DMS153 treated with DMSO at 0.1 percent for 48 hours (cell line): ENCODE data around the gene RAB9B.
"Not testable (repeated sequence)": the region's sequence is repeated elsewhere in the genome, so short reads cannot be mapped to it uniquely, and the experiment has no call there.

Experiments used
- DNase-seq: peaks from one replicate; lab custom pipeline; 2025; ENCODE audit not compliant: unreplicated experiment; lab: John Stamatoyannopoulos, UW

RAB9B gene, protein sequence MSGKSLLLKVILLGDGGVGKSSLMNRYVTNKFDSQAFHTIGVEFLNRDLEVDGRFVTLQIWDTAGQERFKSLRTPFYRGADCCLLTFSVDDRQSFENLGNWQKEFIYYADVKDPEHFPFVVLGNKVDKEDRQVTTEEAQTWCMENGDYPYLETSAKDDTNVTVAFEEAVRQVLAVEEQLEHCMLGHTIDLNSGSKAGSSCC

DNA sequence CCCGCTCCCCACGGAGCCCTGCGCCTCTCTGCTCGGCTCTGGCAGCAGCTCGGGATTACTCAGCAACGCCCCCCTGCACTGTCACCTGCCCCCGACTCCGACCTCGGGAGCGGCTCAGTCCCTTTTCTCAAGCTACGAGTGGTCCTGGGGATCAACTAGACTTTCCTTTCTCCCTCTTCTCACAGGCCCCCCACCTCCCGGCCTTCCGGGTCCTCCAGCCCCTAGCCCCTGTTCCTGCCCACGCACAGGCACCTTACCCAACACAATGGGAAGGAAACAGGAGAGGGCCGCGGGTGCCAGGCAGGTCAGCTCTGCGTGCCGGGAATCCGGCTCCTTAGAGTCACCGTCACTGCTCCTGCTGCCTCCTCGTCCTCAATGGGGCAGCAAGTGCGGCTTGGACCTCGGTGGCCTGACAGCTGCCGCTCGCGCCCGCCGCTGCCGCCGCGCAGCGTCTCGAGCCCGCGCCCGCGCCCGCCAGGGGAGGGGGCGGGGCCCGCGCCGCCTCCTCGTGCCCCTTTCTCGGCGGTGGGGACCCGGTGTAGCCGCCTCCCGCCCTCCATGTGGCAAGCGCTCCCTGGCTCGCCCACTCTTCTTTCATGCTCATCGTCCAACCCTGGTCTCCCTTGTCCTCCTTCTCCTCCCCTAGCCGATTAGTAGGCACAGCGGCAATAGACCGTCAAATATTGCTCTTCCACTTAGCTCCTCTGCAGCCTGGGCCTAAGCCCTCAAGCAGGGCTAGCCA lies at the start of gene RAB9B:
TSS of gene RAB9B (minus strand) at position 455 of the 742 bp plus-strand sequence. CDS start 6,473 bp downstream, outside the sequence.
- DNase-seq: no peak

DNA sequence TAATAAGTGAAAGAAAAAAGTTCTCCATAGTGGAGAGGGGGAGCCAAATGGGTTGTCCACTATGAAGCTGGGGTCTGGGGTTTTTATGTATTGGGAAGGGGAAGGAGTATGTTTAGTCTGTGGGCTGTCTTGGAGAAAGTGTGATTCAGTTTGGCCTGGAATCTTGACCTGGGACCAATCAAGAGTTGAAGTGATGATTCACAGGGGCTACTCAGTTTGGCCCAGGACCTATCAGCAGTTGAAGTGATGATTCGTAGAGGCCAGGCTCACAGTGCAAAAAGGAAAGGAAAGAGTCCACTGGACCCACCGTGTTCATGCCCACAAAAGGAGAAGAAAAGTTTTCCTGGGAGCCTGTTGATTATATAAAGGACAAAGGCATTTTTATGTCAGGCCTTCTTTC lies 47.3 kb upstream of the RAB9B start:
- no peak for DNase-seq

DNA sequence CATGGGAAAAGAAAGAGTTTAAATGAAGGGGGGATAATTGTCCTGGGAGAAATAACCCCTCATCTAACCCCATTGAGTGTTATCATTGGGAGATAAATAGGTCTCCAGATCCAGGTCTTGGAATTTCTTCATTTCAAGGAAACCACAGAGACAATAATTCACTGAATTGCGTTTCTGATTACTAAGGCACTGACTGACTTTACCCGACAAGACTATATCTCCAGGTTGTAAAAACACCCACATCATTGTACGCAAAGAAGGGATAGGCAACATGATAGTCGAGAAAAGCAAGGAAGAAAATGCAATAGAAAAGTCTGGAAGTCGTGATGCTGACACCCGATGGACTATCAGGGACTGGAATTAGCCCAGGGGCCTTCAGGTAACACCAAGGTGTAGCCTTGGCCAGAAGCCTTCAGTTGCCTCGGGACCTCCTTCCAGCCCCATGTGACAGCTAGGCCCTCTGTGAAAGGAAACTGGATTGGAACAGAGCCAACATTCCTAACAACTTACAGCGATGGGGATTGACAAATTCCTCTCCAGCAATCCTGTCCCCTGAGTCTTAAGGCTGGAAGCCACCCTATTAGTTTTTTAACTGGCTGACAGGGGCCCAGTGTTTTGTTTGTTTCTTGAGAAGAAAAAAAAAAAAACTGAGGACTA lies 46.5 kb upstream of the RAB9B start:
- DNase-seq: no peak

DNA sequence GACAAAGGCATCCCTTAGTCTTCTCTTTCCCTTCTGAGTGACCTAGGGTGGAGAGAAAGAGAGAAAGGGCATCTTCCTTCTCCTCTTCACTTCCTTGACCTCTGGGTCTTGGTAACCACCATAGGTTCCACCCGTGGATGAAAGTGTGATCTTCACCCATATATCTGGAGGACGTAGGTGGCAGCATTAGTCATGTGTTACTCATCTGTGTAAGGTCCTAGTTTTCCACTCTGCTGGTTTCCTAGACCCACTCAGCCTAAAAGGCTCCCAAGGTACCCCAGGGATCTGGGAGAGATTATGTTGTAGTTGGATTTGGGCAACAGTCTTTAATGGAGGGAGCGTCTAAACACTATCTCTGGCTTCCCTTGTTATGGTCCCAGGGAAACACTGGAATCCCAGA lies 45.5 kb upstream of the RAB9B start:
- no peak for DNase-seq

DNA sequence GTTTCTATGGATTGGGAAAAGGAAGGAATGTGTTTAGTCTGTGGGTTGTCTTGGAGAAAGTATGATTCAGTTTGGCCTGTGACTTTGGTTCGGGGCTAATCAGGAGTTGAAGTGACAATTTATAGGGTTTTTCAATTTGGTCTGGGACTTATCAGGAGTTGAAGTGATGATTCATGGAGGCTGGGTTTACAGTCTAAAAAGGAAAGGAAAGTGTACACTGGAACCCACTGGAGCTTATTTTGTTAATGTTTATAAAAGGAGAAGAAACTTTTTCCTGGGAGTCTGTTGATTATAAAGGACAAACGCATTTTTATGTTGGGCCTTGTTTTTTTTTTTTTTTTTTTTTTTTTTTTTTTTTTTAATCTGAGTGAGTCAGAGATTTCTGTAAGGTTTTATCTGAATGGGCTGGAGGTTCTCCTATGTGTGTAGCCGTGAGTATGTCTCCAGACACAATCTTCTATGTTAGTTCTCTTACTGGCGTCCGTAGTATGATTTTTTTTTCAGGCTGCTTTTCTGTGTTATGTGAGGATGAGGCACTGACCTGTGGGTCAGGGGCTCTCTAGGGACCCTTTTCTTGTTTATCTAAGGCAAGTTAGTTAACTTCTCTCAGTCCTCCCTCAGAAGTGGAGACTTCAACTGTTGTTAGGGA lies 33.0 kb upstream of the RAB9B start:
- DNase-seq: no peak

DNA sequence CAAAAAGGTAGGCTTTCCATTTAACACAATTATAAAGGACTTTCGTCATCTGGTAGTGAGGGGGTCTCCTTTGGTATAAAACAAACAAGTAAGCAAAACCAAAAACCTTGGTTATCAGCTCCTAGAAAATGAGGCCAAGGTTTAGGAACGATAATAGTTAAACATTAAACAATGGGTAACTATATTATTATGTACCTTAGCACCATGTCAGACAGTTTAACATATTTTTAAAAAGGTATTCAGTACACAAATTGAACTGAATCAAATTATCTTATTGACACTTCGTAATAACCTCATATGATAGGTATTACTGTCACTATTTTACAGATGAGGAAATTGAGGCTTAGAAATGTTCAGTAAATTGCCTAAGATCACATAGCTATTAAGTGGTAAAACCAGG lies 32.1 kb upstream of the RAB9B start:
- no peak for DNase-seq

DNA sequence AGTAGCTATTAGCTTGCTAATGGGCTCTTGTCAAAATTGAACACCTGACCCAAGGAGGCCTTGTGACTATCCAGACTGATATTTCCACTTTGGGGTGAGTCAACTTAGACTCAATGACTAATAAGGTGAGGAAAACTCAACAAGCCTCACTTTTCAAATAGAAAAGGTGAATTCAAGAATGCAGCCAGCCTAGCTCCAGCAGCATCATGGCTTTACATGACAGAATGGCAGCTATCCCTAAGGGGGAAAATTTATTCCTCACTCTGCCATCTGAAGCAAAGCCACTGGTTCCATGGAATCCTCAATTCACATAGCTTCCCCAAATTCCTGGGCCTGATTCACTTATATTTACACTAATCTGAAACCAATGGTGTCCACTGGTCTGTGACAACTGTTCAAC lies 29.1 kb upstream of the RAB9B start:
- no peak for DNase-seq

DNA sequence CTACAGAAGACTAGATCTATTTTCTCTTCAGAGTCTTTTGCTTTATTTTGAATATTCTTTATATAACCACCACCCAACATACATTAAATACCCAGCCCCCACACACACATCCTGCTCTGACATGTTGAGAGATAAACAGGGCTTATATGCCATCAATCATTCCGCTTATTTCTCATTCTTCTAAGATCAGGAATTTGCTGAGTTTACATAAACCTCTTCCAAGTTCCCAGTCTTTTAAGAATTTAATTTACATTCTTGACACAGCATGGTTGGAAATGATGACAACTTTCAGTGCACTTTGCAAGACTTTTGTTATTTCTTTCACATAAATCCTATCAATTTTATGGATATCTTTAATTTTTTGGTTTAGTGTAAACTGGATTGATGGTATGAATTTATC lies 17.5 kb upstream of the RAB9B start:
- DNase-seq: no peak

DNA sequence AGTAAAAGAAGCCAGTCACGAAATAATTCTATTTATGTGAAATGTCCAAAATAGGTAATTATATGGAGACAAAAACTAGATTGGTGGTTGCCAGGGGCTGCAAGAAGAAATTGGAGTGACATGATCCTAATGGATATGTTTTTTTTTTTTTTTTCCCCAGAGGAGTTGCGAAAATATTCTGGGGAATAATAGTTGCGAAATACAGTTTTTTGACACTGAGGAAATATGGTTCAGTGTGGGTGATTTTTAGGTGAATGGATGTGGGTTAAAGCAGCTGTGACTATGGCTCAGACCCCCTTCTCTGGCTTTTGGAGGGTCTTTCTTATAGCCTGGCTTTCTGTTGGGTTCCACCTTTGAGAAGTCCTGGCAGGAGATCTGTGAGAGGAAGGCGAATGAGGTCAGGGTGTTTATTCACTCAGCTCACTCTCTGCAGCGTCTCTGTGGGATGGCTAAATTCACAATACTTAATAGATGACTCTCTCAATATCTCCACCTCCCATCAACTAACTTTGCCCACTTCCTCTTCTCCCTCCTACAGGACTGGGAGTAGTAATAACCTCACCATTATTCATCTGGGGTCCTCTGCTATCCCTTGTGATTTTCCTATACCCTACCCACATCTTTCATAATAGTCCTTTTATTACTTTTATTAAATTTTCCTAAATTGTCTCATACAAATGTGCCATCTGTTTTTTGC lies 15.3 kb upstream of the RAB9B start:
- DNase-seq: no peak

DNA sequence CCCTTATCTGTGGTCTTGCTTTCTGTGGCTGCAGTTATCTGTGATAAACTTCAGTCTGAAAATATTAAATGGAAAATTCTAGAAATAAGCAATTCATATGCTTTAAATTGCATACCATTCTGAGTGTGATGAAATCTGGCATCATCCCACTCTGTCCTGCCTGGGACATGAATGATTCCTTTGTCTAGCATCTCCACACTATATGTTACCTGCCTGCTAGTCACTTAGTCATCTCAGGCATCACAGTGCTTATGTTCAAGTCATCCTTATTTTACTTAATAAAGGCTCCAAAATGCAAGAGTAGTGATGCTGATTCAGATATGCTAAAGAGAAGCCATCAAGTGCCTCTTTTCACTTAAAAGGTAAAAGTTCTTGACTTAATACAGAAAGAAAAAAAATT lies 14.3 kb upstream of the RAB9B start:
- DNase-seq: no peak

DNA sequence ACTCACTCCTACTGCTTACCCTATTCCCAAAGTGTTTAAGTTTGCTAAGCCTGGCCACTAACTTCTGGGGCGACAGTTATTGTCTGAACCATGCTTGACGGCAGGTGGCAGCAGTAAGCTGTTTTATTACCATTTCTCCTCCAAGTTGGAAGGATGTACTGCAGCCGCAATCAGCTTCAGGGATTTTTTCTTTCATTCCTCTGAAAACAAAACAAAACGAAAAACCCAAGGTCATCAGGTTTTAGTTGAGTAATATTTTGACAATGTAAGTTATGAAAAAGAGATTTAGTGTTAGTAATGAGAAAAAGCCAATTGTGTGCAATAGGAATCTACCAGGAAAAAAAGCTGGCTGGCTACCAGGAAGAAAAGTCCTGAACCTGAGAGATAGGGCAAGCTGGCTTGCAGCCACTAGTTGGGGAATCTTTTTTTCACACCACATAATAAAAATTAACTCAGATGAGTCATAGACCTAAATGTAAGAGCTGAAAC lies 13.2 kb upstream of the RAB9B start:
- DNase-seq: peak; percentile 16

DNA sequence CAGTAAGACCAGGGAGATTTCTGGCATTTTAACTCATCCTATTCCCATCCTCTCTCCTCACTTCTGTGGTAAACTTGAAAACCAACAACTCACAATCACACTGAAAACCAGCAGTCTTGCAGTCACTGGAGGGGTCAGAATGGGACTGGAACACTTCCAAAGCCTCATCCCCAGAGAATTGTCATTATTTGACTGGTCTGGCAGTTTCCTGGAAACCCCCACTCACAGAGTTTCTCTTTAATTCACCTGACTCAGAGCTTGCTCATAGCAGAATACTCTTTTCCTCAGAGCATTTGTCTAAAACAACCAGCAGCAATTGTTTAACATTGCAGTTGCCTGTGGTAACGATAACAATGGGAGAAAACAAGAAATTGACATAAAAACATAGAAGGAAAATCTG lies 7.3 kb upstream of the RAB9B start:
- DNase-seq: no peak

DNA sequence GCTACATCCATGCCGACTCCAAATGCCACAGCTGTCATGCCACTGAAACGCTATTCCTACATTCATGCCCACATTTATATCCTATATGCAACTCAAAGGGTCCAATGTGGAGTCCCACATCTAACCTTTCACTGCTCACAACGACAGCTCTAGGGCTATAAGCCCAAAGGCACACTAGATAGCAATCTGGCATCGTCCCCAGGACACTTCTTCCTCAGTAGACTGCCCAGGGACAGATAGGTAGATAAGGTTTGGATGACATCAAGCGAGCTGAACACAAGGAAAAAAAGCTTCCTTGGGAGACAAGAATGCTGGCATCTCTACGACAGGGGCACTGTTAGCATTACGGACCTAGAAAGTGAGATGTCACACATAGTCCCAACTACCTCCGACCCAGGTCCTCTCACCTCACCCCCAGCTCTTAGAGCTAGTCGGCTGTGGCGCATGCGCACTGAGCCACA lies 685 bp downstream of the RAB9B start:
- peak; percentile 26 for DNase-seq

DNA sequence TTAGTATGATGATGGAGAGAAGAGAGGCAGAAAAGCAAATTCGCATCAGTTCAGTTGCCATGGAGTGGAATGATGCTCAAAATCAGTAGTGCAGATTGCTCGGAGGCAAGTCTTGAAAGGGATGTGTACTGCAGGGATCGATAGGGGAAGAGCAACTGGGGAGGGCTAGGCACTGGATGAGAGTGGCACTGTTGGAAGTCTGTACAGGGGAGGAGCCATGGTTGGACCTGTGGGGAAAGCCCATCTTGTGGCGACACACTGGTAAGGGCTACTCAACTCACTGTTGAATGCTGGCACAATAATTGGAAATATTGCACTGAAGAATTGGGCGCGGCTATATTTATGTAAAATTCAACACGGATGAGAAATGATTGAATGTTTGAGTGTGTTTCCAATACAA lies 1.2 kb downstream of the RAB9B start:
- no peak for DNase-seq

DNA sequence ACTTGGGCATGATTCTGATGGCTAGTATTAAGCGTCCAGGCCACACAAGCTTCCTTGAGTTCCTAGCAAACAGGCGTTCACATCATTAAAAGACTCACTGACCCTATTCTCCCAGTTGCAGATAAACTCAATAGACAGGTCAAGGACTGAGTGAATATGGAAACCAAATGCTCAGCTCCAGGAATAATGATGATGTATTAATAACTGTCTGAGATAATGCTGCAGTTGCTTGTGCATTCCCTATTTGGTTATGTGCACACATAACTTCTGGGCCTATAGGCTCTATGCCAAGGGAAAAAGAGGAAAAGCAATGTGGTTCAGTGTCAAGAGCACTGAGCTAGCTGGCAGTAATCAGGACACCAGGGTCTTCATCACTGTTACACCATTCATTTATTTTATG lies 3.5 kb downstream of the RAB9B start:
- DNase-seq: no peak

DNA sequence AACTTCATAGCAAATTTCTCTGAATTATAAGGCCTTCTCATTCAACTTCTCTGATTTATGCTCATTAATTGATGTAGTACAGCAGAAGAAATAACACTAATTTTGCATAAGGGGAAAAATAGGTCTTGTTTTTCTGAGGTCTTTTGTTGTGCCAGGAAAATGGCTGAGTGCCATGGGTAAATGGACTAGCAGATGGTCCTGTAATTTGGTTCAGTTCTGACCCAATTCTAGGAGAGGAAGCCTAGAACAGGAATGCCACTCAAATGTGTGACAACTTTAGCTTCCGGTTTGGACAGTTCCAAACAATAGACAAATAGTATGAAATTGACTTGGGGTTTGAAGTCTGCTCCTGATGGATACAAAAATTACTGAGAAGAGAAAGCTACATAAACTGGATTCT lies 6.2 kb downstream of the RAB9B start:
- no peak for DNase-seq

DNA sequence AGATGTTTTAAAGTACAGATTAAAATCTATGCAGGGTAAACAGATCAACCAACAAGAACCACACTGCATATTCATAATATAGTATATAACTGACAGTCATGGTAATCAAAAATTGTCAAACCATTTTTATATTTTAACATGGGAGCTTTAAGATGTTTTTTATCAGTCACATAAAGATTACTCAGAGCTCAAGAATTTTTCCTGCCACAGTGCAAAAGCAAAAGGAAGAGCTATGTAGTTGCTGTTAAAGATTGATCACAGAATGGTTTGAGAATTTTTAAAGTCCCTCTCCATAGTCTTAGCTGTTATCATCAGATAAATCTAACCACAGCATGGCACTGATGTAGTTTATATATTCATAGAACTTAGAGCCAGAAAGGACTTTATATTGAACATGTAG lies 8.5 kb downstream of the RAB9B start:
- DNase-seq: no peak

DNA sequence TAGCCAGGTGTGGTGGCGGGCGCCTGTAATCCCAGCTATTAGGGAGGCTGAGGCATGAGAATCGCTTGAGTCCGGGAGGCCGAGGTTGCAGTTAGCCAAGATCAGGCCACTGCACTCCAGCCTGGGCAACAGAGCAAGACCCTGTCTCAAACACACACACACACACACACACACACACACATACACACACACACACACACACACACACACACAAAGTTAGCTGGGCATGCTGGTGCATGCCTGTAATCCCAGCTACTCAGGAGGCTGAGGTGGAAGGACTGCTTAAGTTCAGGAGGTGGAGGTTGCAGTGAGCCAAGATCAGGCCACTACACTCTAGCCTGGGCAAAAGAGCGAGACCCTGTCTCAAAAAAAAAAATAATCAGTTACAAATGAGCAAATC lies 11.3 kb downstream of the RAB9B start:
- DNase-seq: not testable (repeated sequence)

DNA sequence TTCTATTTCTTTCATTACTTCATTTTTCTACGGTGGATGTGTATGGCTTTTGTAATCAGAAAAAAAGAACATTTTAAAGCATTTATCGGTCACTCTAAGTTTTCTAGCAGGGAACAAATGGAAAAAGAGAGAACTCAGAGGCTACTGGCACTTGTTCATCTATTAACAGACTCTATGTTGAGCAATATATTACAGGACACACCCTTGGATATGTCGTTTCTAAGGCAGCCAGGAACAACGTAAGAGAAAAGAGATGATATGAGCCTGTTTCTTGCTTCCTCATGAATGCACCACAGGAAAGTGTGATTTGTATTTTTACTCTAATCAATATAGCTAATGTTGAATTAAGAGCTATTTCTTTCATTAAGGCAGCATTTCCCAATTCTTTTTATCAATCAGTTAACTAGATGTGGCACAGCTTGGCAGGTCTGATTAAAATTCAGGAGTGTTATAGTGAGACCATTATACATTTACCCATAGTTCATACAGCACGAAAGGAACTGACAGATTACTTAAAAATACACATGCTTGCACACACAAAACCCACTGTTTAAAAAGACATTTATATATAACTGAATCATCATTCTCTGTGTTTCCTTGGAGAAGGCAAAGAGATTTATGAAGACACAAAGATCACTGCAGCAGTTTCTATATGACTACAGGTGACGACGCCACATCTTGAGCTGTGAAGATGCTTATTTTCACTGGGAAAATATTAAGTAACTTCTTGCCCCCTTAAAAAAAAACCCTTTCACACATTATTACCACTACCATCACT lies 13.0 kb downstream of the RAB9B start:
- DNase-seq: no peak

DNA sequence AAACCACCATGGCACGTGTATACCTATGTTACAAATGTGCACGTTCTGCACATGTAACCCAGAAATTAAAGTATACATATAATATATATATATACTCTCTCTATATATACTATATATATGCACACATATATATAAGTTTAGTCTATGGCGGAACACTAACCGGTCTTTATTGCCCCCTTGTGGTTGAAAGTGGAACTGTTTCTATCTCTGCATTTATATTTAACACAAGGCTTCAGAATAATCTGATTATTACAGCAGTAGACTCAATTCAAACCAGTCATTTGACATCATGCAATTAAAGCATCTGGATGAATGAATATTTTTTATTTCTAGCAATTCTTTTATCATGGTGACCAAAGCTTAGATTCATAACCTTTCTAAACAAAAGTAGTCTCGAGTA lies 14.6 kb downstream of the RAB9B start:
- DNase-seq: peak; percentile 13
